ENCODE results near the gene ZNF646.

ZNF646 gene

DNA sequence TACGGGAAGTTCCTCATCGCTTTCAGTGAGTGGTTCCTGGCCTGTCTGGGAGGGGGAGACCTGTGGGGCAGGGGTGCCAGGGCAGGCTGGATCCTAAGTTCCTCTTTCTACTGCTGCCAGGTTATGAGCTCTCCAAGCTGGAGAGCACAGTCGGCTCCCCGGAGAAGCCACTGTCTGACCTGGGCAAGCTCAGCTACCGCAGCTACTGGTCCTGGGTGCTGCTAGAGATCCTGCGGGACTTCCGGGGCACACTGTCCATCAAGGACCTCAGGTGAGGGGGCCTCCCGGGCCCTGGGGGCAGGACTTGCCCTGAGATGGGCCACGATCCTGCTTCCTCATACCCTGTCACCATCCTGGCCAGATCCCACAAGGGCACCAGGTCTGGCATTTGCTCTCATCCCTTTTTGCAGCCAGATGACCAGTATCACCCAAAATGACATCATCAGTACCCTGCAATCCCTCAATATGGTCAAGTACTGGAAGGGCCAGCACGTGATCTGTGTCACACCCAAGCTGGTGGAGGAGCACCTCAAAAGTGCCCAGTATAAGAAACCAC is 56.2 kb downstream of the ZNF646 start:
- no peak for DNase-seq (ENCODE audit: low read depth in 2 of 3, low spot score in 2 of 3)

DNA sequence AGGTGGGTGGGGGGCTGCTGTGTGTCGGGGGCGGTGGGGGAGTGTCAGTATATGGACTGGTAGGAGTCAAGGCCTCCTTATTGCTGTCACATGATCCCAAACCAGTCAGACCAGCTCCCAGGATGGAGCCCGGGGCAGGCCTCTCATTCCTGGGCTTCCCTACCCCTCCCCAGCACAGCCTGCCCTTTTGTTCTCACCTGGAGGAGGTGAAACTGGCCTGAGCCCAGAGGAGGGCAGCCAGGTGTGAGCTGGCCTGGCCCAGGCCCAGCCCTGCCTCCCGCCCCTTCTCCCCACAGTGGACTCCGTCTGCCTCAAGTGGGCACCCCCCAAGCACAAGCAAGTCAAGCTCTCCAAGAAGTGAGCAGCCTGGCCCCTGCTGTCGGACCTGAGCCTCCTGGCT is 56.7 kb downstream of the ZNF646 start:
- DNase-seq (ENCODE audit: low read depth in 2 of 3, low spot score in 2 of 3), result no peak

DNA sequence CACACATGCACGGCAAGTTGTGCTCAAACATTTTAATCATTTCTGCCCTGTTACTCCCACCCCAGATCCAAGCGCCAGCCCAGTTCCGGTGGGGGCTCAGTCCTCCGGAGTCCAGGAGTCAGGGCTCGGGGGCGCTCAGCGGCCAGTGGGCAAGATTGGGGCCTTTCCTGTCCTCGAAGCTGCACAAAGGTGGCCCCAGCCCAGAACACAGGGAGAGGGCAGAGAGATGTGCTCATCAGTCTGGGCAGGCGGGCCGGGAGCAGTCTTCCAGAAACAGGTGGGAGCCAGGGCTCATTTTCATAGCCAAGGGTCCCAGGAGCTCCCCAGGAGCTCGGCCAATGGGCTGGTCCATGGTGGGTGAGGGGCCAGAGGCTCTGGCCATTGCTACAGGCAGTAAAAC is 57.2 kb downstream of the ZNF646 start:
- no peak for DNase-seq (ENCODE audit: low read depth in 2 of 3, low spot score in 2 of 3)

DNA sequence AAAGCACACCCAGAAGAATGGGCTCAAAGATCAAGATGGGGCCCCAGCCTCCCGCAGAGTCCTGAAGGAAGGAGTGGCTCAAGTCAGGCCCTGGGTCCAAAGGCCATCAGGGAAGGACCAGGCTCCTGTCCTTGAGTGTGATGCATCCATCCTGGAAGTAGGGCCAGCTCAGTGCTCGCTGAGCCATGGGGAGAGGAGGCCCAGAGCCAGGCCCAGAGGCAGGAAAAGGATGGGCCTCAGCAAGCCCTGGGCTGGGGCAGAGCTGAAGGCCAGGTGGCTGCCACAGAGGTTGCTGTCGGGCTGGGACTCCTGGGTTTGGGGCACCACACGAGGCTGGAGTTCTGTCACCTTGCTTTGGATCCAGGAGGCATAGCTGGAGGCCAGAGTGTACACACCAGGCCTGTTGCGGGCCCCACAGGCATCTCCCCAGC is 57.6 kb downstream of the ZNF646 start:
- no peak for DNase-seq (ENCODE audit: low read depth in 2 of 3, low spot score in 2 of 3)

DNA sequence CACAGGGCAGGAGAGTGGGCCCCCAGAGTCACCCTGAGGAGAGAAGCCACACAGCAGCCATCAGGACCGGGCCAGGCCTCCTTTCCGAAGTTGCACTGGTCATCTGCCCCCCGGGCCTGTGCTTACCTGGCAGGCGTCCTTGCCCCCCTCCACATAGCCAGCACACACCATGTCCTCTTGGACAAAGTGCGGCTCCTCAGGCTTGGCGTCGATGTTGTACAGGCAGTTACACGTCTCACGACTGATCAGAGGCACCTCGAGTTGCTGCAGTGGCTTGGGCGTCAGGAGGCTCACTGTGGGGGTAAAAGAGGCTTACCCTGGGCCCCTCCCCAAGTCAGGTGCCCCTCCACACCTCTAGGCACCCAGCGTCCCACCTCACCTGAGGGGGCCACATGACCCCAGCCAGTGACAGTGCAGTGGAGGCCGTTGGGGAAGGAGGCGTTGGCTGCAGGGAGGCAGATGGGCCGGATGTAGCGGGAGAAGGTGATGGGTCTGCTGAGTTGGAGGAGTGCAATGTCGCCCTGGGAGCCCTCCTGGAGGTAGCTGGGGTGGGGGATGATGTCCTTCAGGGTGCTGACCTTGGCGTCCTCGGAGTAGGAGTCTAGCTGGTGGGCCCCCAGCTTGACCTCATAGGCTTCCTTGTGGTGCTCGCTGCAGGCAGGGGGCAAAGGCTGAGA is 58.2 kb downstream of the ZNF646 start:
- no peak for DNase-seq (ENCODE audit: low read depth in 2 of 3, low spot score in 2 of 3)

DNA sequence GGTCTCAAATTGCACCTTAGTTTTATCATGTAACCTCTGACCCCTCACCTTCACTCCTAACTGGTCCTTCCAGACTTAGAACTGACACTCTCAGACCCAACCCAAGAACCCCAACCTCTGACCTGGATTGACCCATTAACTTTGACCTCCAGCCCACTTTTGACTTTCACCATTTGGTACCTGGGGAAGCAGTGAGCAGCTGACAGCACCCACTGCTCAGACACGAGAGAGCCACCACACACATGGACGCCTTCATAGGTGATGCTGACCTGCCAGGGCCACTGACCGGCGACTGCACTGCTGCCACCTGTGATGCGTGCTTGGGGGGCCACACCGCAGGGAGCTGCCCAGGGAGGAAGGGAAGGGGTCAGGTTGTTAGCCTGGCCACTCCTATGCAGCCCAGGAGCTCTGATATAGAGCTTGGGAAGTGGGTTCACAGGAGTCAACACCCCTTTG is 58.9 kb downstream of the ZNF646 start:
- DNase-seq (ENCODE audit: low read depth in 2 of 3, low spot score in 2 of 3), result no peak

Measured in activated CD8-positive, alpha-beta memory T cell treated with anti-CD3 and anti-CD28 coated beads for 48 hours (primary cell).